GM13977 (cell line): ENCODE measurements around the gene ADCY1.

Experiments used
- DNase-seq: peaks from one replicate; pipeline ENCODE4 v3.0.0; 2012; ENCODE audit warnings: low spot score
- CTCF ChIP-seq: IDR thresholded peaks from 2 replicates; pipeline ENCODE4 v1.5.1; 2012; ENCODE audit warnings: mild to moderate bottlenecking, control low read depth; ENCODE audit not compliant: insufficient read depth; ENCODE audit errors: extremely low read depth, missing control alignments
- in situ Hi-C: fragments of 300-500 bp; cut with MboI; formaldehyde crosslinking; loops from one replicate; pipeline ENCODE4 v1.12.0; 2022; ENCODE audit warnings: low sequenced_read_pairs, low pct_unique_long_range_greater_than_20kb, mixed read lengths, inconsistent platforms; ENCODE audit not compliant: unreplicated experiment

ADCY1 gene

GRCh38 chr7:45685619-45686240 lies 111.6 kb downstream of the ADCY1 start:
- no peak for DNase-seq
- in situ Hi-C loops, result no loop called here
- TF ChIP-seq CTCF, result no peak

GRCh38 chr7:45686441-45687184 lies 112.4 kb downstream of the ADCY1 start:
- DNase-seq, result no peak
- in situ Hi-C loops, result no loop called here
- no peak for TF ChIP-seq CTCF

GRCh38 chr7:45687185-45687560 lies 113.0 kb downstream of the ADCY1 start:
- in situ Hi-C loops, result no loop called here
- no peak for TF ChIP-seq CTCF
- DNase-seq, result no peak

- DNase-seq, result no peak
- TF ChIP-seq CTCF, result no peak
Measured at GRCh38 chr7:45687721-45688120, 113.6 kb downstream of the ADCY1 start.

GRCh38 chr7:45688382-45688781 lies 114.2 kb downstream of the ADCY1 start:
- in situ Hi-C loops, result no loop called here
- no peak for TF ChIP-seq CTCF
- no peak for DNase-seq

More at GRCh38 chr7:45687721-45688120, 113.6 kb downstream of the ADCY1 start:
- in situ Hi-C loops, result no loop called here

GRCh38 chr7:45689011-45689796 lies 115.0 kb downstream of the ADCY1 start:
- no peak for DNase-seq
- TF ChIP-seq CTCF, result no peak
- in situ Hi-C loops, result no loop called here
